Subcutaneous abdominal adipose tissue (tissue), 5 donors: Measurements from ENCODE around the gene BTBD6.

ENCODE experiments used
- H3K27ac ChIP-seq: one replicate; pipeline ENCODE4 v1.7.0; 2013; ENCODE audit warnings: low read depth, mild to moderate bottlenecking, inconsistent platforms, low read length, moderate library complexity
- H3K27me3 ChIP-seq, 5 donors: one replicate each; pipeline ENCODE4 v1.7.0; 2013; ENCODE audit warnings: low read length in 5 of 5, inconsistent platforms in 1 of 5; ENCODE audit not compliant: control insufficient read depth in 5 of 5, insufficient read depth in 4 of 5
- H3K36me3 ChIP-seq, 5 donors: one replicate each; pipeline ENCODE4 v1.7.0; 2013; ENCODE audit warnings: low read length in 5 of 5; ENCODE audit not compliant: control insufficient read depth in 5 of 5, insufficient read depth in 5 of 5
- H3K4me1 ChIP-seq, 5 donors: one replicate each; pipeline ENCODE4 v1.7.0; 2013; ENCODE audit warnings: low read length in 5 of 5, mild to moderate bottlenecking in 3 of 5, moderate library complexity in 1 of 5; ENCODE audit not compliant: control insufficient read depth in 5 of 5, insufficient read depth in 5 of 5
- H3K4me3 ChIP-seq, 5 donors: one replicate each; pipeline ENCODE4 v1.7.0; 2013; ENCODE audit warnings: low read length in 5 of 5, low read depth in 1 of 5
- H3K9ac ChIP-seq, 5 donors: one replicate each; pipeline ENCODE4 v1.7.0; 2013; ENCODE audit warnings: low read length in 5 of 5, mild to moderate bottlenecking in 4 of 5, moderate library complexity in 3 of 5
- H3K9me3 ChIP-seq, 5 donors: one replicate each; pipeline ENCODE4 v1.7.0; 2013; ENCODE audit warnings: low read length in 5 of 5; ENCODE audit not compliant: control insufficient read depth in 5 of 5
- donor health status: healthy.
- donor health status: healthy.
- donor health status: healthy.
- donor health status: healthy.
- donor health status: healthy.

Gene BTBD6

DNA sequence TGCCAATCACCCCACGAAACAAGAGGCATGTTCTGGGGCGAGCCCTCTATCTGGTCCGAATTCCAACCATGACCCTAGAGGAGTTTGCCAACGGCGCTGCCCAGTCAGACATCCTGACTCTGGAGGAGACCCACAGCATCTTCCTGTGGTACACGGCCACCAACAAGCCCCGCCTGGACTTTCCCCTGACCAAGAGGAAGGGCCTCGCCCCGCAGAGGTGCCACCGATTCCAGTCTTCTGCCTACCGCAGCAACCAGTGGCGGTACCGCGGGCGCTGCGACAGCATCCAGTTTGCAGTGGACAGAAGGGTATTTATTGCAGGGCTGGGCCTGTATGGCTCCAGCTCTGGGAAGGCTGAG is 1.7 kb downstream of the BTBD6 start:
- H3K27me3 ChIP-seq: no peaks in the 10 kb centered on the region
- H3K9ac ChIP-seq: no peak overlapping the region
- H3K9me3 ChIP-seq: no peaks in the 10 kb centered on the region
- H3K4me1 ChIP-seq: peaks cover 4 to 54% (median 39%) of the 10 kb centered on the region in 5 donors
- H3K36me3 ChIP-seq: peaks cover 2 to 46% (median 41%) of the 10 kb centered on the region in 5 donors
- no peak overlapping the region for H3K4me3 ChIP-seq
- peak overlapping the region; percentile 78 for H3K27ac ChIP-seq

DNA sequence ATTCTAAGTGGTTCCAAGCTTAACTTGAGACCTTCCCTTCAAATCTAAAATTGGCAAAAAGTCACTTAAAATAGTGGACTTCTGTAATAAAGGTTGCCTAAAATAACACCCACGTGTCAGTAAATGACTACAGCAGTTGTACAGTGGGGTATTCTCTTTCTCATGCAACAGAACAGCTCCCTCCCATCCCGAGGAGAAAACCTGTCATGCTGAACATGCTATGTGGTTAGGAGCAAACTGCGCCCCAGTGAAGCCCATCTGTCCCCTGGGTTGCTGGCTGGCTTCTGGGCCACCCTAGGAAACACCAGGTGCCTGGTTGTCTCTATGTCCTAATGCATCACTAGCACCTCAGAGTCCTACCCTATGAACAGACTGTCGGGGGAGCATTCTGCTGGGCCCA is 2.7 kb downstream of the BTBD6 start:
- Histone ChIP-seq H3K9ac (peak overlapping the region in 1 of 5 donors; percentile 47), H3K9me3 (no peaks in the 10 kb centered on the region), H3K4me3 (no peak overlapping the region), H3K27me3 (no peaks in the 10 kb centered on the region), H3K36me3 (peaks cover 0 to 54% (median 46%) of the 10 kb centered on the region in 5 donors), H3K4me1 (peaks cover 4 to 47% (median 44%) of the 10 kb centered on the region in 5 donors), H3K27ac (no peak overlapping the region)

DNA sequence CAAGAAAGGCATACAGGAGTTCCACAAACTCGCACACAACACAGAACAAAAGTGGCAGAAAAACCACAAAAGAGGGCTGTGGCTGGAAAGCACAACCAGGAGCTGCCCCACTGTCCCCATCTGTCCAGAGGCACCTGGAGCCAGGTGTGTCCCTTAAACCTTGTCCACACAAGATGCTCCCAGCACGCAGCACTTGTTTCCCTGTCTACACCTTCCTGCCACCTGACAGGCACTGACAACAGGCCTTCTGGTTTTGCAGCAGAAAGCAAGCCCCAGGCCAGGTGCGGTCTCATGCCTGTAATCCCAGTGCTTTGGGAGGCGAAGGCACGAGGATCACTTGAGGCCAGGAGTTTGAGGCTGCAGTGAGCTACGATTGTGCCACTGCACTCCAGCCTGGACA is 3.6 kb downstream of the BTBD6 start:
- Histone ChIP-seq H3K27me3 (no peaks in the 10 kb centered on the region), H3K36me3 (peaks cover 0 to 60% (median 51%) of the 10 kb centered on the region in 5 donors), H3K9ac (no peak overlapping the region), H3K4me1 (peaks cover 4 to 44% (median 38%) of the 10 kb centered on the region in 5 donors), H3K27ac (no peak overlapping the region), H3K4me3 (no peak overlapping the region), H3K9me3 (no peaks in the 10 kb centered on the region)

DNA sequence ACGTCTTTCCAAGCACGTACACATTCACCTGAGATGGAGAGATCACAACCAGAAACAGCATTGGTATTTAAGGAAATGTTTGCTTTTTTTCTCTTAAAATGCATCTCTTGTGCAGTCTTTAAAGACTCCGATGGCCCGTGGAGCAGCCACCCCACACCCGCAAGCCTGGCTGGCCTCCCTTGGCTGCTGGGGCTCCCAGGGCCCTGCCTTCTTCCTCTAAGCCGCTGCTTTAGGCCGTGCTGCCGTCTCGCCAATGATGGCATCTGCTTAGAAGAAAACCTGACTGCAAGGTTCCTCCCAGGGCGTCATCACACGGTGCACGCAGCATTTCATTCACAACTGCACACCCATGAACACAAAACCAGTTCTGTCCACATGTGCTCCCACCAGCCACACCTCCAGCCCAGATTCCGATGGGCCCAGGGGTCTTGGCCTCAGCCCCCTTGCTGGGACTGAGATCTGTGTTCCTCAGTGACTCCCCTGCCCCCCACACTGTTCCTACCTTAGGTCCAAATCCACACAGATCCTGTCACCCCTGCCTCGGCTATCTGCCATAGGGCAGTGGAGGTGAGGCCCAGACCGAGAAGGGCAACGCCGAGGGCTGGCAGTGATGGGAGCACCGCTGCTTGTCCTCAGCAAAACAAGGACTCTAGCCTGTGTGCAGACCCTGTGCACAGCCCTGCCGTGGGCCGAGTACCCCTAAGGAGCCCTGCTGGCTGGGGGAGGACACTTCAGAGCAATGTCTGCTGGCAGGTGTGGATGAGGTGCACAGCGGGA is 4.4 kb downstream of the BTBD6 start:
- H3K36me3 ChIP-seq: peaks cover 0 to 67% (median 54%) of the 10 kb centered on the region in 5 donors
- no peaks in the 10 kb centered on the region for H3K27me3 ChIP-seq
- no peak overlapping the region for H3K9ac ChIP-seq

DNA sequence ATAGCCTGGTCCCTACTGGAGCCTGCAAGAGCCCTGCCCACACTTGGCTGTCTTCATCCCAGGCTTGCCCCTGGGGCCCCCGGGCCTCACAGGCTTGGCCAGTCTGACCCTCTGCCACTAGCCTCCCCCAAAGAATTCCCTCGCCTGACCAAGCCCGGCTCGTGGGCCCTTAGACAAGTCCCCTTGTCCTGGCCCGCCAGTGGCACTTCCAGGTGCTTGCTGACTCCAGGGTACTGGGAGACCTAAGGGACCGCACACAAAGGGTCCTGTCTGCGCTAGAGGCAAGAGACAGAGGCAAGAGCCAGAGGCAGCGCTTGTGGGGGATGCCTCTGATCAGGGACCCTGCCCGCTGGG is 5.0 kb downstream of the BTBD6 start:
- Histone ChIP-seq H3K27ac (no peak overlapping the region), H3K36me3 (peaks cover 0 to 67% (median 54%) of the 10 kb centered on the region in 5 donors), H3K9ac (no peak overlapping the region), H3K27me3 (no peaks in the 10 kb centered on the region), H3K9me3 (no peaks in the 10 kb centered on the region), H3K4me3 (no peak overlapping the region), H3K4me1 (peaks cover 4 to 31% (median 25%) of the 10 kb centered on the region in 5 donors)

More for the DNA sequence above, 4.4 kb downstream of the BTBD6 start:
- Histone ChIP-seq H3K9me3 (no peaks in the 10 kb centered on the region), H3K27ac (no peak overlapping the region), H3K4me3 (no peak overlapping the region), H3K4me1 (peaks cover 4 to 36% (median 30%) of the 10 kb centered on the region in 5 donors)

DNA sequence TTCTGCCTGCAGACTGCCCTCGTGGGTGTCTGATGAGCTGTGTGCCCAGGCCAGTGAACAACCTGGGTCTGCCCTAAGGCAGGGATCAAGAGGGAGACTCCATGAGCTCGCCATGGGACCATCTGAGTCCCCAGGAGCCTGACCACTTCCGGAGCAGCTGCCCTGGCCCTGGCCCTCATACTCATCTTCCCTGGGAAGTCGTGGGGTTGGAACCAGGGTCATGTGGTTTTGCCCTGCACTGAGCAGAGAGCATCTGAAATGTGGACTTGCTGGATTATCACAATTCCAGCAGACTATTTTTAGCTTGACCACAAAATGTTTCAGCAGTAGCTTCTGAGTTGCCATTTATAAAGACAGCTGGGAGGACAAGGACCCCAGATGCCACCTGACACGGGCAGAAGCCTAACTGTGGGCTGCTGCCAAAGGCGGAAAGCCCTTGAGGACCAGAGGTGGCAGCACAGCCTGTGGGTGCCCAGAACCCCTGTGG is 6.7 kb downstream of the BTBD6 start:
- no peak overlapping the region for H3K4me3 ChIP-seq

DNA sequence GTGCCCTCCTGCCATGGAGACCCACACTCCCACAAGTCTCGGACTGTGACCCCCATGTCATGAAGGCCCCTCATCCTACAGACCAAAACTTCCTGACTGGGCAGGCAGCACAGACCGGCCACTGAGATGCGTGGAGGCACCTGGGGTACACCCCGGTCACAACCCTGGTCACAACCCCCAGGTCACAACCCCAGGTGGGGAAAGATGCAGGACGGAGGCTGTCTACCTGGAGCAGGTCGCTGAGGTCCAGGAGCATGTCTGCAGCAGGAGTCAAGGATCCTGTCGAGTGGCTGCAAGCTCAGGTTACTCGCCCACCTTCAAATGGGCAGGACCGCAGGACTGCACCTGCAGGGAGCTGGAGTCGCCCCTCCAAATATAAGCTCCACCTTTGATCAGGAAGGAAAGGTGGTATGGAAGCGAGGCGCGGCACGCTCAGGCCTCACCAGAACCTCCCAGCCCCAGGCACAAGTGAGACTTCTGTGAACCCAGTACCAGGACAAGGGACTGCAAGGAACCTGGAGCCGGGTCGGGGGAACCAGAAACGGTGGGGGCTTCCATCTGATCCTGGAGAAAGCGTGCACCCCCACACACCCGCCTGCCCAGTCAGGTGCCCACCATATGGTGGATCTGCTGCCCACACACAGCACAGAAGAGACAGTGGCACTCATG is 8.1 kb downstream of the BTBD6 start:
- H3K27ac ChIP-seq: no peak overlapping the region
- no peak overlapping the region for H3K9ac ChIP-seq
- no peaks in the 10 kb centered on the region for H3K9me3 ChIP-seq
- no peak overlapping the region for H3K4me3 ChIP-seq
- peaks cover 0 to 65% (median 47%) of the 10 kb centered on the region in 5 donors for H3K36me3 ChIP-seq
- H3K27me3 ChIP-seq: no peaks in the 10 kb centered on the region
- H3K4me1 ChIP-seq: peaks cover 0 to 7% (median under 1%) of the 10 kb centered on the region in 5 donors

More for the DNA sequence above, 6.7 kb downstream of the BTBD6 start:
- H3K9ac ChIP-seq: no peak overlapping the region
- H3K27me3 ChIP-seq: no peaks in the 10 kb centered on the region
- H3K36me3 ChIP-seq: peaks cover 0 to 69% (median 54%) of the 10 kb centered on the region in 5 donors
- peaks cover 4 to 20% (median 14%) of the 10 kb centered on the region in 5 donors for H3K4me1 ChIP-seq
- no peak overlapping the region for H3K27ac ChIP-seq
- H3K9me3 ChIP-seq: no peaks in the 10 kb centered on the region

DNA sequence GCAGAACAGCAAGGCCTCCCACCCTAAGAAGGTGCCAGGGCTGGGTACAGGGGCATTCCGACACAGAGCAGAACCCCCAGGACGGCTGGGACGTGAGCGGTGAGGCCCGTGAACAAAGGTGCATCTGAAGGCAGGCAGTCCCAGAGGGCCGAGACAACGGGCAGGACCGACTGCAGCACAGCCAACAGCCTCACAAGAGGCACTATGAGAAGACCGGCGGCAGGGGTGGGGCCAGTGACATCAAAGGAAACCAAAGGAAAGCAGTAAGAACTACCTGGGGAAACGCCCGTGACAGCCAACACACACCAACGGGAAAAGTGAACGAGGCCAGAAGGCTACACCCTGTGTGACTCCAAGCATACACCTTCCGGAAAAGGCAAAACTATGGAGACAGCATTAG is 9.1 kb downstream of the BTBD6 start:
- no peak overlapping the region for H3K9ac ChIP-seq
- no peaks in the 10 kb centered on the region for H3K9me3 ChIP-seq
- no peak overlapping the region for H3K4me3 ChIP-seq
- no peaks in the 10 kb centered on the region for H3K27me3 ChIP-seq
- peaks cover 0 to 64% (median 38%) of the 10 kb centered on the region in 5 donors for H3K36me3 ChIP-seq
- H3K4me1 ChIP-seq: peaks cover 0 to 7% (median 0%) of the 10 kb centered on the region in 5 donors
- no peak overlapping the region for H3K27ac ChIP-seq

DNA sequence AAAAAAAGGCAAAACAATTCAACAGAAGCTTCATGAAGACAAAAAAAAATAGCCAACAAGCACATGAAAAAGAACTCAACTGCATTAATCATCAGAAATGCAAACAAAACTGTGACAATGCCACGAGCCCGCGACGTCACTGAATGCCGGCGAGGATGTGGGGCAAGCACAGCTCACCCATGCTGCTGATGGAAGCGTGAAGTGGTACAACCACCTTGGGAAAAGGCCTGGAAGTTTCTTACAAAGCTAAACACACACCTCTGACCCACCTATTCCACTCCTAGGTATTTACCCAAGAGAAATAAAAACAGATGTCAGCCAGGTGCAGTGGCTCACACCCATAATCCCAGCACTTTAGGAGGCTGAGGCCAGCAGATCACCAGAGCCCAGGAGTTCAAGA is 10.5 kb downstream of the BTBD6 start:
- Histone ChIP-seq H3K4me3 (no peak overlapping the region), H3K36me3 (peaks cover 0 to 53% (median 34%) of the 10 kb centered on the region in 5 donors), H3K27ac (no peak overlapping the region), H3K27me3 (no peaks in the 10 kb centered on the region), H3K4me1 (peaks cover 0 to 7% (median 0%) of the 10 kb centered on the region in 5 donors), H3K9ac (no peak overlapping the region), H3K9me3 (no peaks in the 10 kb centered on the region)

DNA sequence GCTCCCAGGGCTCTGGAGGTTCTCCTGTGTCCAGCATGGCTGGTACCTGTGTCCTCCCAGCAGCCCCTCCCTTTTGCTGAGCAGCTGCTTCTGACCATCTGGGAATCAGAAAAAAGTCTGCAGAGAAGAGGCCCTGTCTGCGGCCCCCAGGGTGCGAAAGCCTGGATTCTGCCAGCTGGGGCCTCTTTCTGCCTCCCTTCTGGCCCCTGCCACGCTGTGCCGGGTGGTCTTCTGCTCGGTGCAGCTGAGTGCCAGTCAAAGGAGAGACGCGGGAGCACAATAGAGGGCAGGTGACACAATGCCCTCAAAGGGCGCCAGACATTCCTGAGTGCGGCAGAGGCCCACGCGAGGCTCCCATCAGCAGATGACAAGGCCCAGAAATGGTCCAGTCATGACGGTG is 12.6 kb downstream of the BTBD6 start:
- Histone ChIP-seq H3K9ac (no peak overlapping the region), H3K4me3 (no peak overlapping the region), H3K9me3 (no peaks in the 10 kb centered on the region), H3K27ac (no peak overlapping the region), H3K36me3 (peaks cover 0 to 43% (median 27%) of the 10 kb centered on the region in 5 donors), H3K27me3 (no peaks in the 10 kb centered on the region), H3K4me1 (no peaks in the 10 kb centered on the region)
